Smooth muscle cell of the brain vasculature (primary cell): ENCODE measurements around the gene SPATA31E1.
"Not testable (repeated sequence)": the region's sequence is repeated elsewhere in the genome, so short reads cannot be mapped to it uniquely, and the experiment has no call there.

ENCODE experiments used
- DNase-seq: peaks from one replicate; pipeline ENCODE4 v3.0.0-alpha.2; 2012; ENCODE audit warnings: low read depth, low spot score

Gene SPATA31E1

GRCh38 chr9:87886210-87886932, 3.7 kb downstream of the SPATA31E1 start:
- no peak for DNase-seq

GRCh38 chr9:87886933-87887505, 4.3 kb downstream of the SPATA31E1 start:
- no peak for DNase-seq

GRCh38 chr9:87887661-87888480, 5.2 kb downstream of the SPATA31E1 start:
- no peak for DNase-seq

GRCh38 chr9:87888501-87888900, 5.8 kb downstream of the SPATA31E1 start:
- no peak for DNase-seq

GRCh38 chr9:87889065-87889881, 6.6 kb downstream of the SPATA31E1 start:
- DNase-seq = no peak

- no peak for DNase-seq
These were observed 7.2 kb downstream of the SPATA31E1 start for GRCh38 chr9:87889882-87890252.

GRCh38 chr9:87890837-87891236, 8.2 kb downstream of the SPATA31E1 start:
- DNase-seq = no peak

GRCh38 chr9:87891754-87892153, 9.1 kb downstream of the SPATA31E1 start:
- DNase-seq = no peak

- DNase-seq = no peak
These were observed 10.3 kb downstream of the SPATA31E1 start for GRCh38 chr9:87892956-87893355.

- no peak for DNase-seq
These were observed 12.4 kb downstream of the SPATA31E1 start for GRCh38 chr9:87894998-87895625.

- DNase-seq = no peak
These were observed 14.2 kb downstream of the SPATA31E1 start for GRCh38 chr9:87896891-87897290.

GRCh38 chr9:87898151-87898550, 15.5 kb downstream of the SPATA31E1 start:
- no peak for DNase-seq

- DNase-seq = not testable (repeated sequence)
These were observed 19.7 kb downstream of the SPATA31E1 start for GRCh38 chr9:87902371-87902770.

GRCh38 chr9:87909310-87910041, 26.8 kb downstream of the SPATA31E1 start:
- DNase-seq = no peak

- DNase-seq = no peak
These were observed 28.1 kb downstream of the SPATA31E1 start for GRCh38 chr9:87910821-87911220.

- not testable (repeated sequence) for DNase-seq
These were observed 35.0 kb downstream of the SPATA31E1 start, which contains the start of gene SPATA31C1 for GRCh38 chr9:87917662-87918061. Gene SPATA31C1 (plus strand): TSS chr9:87917962.

GRCh38 chr9:87919013-87919412, 36.3 kb downstream of the SPATA31E1 start:
- not testable (repeated sequence) for DNase-seq

GRCh38 chr9:87921561-87921960, 38.9 kb downstream of the SPATA31E1 start:
- not testable (repeated sequence) for DNase-seq

GRCh38 chr9:87923012-87923411, 40.3 kb downstream of the SPATA31E1 start:
- DNase-seq = not testable (repeated sequence)

- DNase-seq = not testable (repeated sequence)
These were observed 42.2 kb downstream of the SPATA31E1 start for GRCh38 chr9:87924851-87925250.
